Spleen (tissue), 7 donors: ENCODE data around the gene GNB1.

Source experiments
- CTCF ChIP-seq, 11 experiments: fragments of 200-600 bp in 7 of 11; fragments of 450-650 bp in 4 of 11; sonication (generic) in 4 of 11; IDR thresholded peaks in 8 of 11; conservative IDR thresholded peaks in 3 of 11; 1 replicate in 7 of 11; 2 replicates in 4 of 11; pipeline versions ENCODE4 v1.4.0 to v1.8.0; 2016 to 2021; ENCODE audit warnings: antibody characterized with exemption in 11 of 11, inconsistent platforms in 4 of 11, mild to moderate bottlenecking in 1 of 11
- POLR2A ChIP-seq, 3 donors: fragments of 450-650 bp; IDR thresholded peaks; one replicate each; pipeline ENCODE4 v1.5.1; 2017; ENCODE audit warnings: antibody characterized with exemption in 3 of 3, mild to moderate bottlenecking in 1 of 3
- donor health status: DM: no; HTN: no; CAD: no; lungs with moderate emphysema.
- donor health status: DM: no; HTN: no; CAD: no.
- donor health status: DM: no; HTN: no; CAD: no.

DNA sequence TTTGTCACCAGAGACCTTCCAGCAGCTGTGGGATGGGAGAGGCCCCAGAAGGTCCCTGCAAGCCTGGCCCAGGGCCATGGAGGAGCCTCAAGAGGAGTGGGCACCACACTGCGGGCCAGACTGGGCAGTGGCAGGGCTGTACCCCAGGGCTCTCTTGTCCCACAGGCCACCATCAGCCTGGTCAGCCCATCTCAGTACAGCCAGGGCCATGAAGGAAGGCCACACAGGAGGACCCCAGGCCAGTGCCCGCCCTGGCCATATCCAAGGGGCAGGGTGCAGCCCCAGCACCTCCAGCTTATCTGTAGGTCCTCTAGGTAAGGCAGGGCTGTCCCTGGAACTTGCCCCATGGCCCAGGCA, 3.1 kb upstream of the GNB1 start:
- TF ChIP-seq CTCF (IDR thresholded peaks at IDR 0.05 in 8 of 11, conservative IDR thresholded peaks at IDR 0.05 in 3 of 11), result no peak
- no peak for TF ChIP-seq POLR2A (IDR thresholded peaks at IDR 0.05)
